ENCODE measurements around the gene APOBR.

- TF ChIP-seq, protein P1, sequence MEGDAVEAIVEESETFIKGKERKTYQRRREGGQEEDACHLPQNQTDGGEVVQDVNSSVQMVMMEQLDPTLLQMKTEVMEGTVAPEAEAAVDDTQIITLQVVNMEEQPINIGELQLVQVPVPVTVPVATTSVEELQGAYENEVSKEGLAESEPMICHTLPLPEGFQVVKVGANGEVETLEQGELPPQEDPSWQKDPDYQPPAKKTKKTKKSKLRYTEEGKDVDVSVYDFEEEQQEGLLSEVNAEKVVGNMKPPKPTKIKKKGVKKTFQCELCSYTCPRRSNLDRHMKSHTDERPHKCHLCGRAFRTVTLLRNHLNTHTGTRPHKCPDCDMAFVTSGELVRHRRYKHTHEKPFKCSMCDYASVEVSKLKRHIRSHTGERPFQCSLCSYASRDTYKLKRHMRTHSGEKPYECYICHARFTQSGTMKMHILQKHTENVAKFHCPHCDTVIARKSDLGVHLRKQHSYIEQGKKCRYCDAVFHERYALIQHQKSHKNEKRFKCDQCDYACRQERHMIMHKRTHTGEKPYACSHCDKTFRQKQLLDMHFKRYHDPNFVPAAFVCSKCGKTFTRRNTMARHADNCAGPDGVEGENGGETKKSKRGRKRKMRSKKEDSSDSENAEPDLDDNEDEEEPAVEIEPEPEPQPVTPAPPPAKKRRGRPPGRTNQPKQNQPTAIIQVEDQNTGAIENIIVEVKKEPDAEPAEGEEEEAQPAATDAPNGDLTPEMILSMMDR (IDR thresholded peaks at IDR 0.05): no peak
- TF ChIP-seq POLR2A (IDR thresholded peaks at IDR 0.05): no peak
These were observed 803 bp downstream of the APOBR start for GRCh38 chr16:28495098-28495793.
